ENCODE results near the gene CD200R1.
A peak's percentile ranks its signal among the peaks of the same experiment; 100 is the strongest.

Gene CD200R1

DNA sequence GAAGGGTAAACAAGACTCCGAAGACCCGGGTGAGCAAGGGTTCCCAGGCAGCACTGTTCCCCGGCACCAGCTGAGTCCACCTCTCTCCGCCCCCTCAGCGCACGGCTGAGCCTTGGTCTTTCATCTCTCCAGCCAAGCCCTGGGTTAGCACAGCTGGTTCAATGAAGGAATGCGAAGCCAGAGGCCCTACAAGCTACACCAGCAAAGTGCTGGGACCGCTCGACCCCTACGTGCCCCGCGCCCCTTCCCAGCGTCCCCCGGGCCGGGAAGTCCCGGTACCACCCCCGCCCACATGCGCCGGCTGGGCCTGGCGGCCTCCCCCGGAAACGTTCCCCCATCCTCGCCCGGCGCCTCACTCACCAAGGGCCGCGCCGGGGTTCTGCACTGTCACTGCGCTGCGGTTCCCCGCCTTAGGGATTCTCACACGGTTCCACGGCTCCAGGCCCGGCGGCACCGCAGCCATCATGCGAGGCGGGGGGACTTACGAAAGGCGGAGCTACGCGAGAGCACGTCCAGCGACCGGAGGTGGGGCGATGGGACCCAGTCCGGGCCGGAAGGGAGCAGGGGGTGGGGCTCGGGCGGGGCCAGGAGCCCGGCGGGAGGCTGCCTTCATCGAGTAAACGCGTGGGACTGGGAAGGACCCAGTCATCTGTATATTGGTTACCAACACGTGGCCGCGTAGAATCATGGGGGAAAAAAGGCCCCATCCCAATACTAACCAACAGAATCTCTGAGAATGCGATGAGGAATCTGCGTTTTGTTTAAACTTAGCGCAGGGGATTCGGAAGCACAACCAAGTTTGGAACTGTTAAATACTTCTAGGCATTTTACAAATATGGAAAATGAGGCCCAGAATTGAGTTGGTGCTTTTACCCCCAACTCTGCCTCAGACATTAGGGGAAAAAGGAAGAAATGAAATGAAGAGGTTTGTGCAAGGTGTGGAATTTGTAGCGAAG, 44.6 kb upstream of the CD200R1 start (continued):
- TF ChIP-seq ZBTB11 (tag by site-specific recombination; conservative IDR thresholded peaks at IDR 0.05; ENCODE audit: low read depth) (peak; percentile 92), ZNF514 (tag by site-specific recombination; IDR thresholded peaks at IDR 0.05) (no peak), ZNF830 (tag by site-specific recombination; IDR thresholded peaks at IDR 0.05; ENCODE audit: low read depth) (no peak), BCL11B (tag by site-specific recombination; IDR thresholded peaks at IDR 0.05; ENCODE audit: low read depth) (no peak), ELK4 (IDR thresholded peaks at IDR 0.05; ENCODE audit: borderline replicate concordance, low read depth, low read length) (no peak; the same call in 1 of the 2 replicates), ZNF837 (tag by site-specific recombination; IDR thresholded peaks at IDR 0.05) (no peak), ZNF324 (tag by site-specific recombination; IDR thresholded peaks at IDR 0.05) (0 out of 2 replicates have a peak, but pooled peaks have one; percentile 23), SP7 (tag by site-specific recombination; IDR thresholded peaks at IDR 0.05) (peak; percentile 58), ZNF426 (tag by site-specific recombination; IDR thresholded peaks at IDR 0.05) (no peak), ZBTB7A (tag by site-specific recombination; IDR thresholded peaks at IDR 0.05; ENCODE audit: low read depth) (no peak), ZNF138 (tag by site-specific recombination; IDR thresholded peaks at IDR 0.05; ENCODE audit: borderline replicate concordance) (no peak), ZIC2 (tag by site-specific recombination; IDR thresholded peaks at IDR 0.05) (peak; percentile 57), ZNF585B (tag by site-specific recombination; IDR thresholded peaks at IDR 0.05) (no peak), ZNF157 (tag by site-specific recombination; IDR thresholded peaks at IDR 0.05) (no peak), KLF17 (tag by site-specific recombination; IDR thresholded peaks at IDR 0.05) (no peak), GLI4 (tag by site-specific recombination; IDR thresholded peaks at IDR 0.05) (no peak), ZNF174 (tag by site-specific recombination; IDR thresholded peaks at IDR 0.05) (no peak), ZSCAN30 (tag by site-specific recombination; IDR thresholded peaks at IDR 0.05) (peak; percentile 58), ZNF37A (tag by site-specific recombination; IDR thresholded peaks at IDR 0.05) (no peak), ZSCAN23 (tag by site-specific recombination; IDR thresholded peaks at IDR 0.05) (no peak), ZNF335 (tag by site-specific recombination; conservative IDR thresholded peaks at IDR 0.05) (peak; percentile 91), EGR2 (tag by site-specific recombination; IDR thresholded peaks at IDR 0.05; ENCODE audit: low read depth) (peak; percentile 51; the same call in 1 of the 2 replicates), GFI1B (tag by site-specific recombination; IDR thresholded peaks at IDR 0.05) (no peak)
- TF ChIP-seq, protein P1, sequence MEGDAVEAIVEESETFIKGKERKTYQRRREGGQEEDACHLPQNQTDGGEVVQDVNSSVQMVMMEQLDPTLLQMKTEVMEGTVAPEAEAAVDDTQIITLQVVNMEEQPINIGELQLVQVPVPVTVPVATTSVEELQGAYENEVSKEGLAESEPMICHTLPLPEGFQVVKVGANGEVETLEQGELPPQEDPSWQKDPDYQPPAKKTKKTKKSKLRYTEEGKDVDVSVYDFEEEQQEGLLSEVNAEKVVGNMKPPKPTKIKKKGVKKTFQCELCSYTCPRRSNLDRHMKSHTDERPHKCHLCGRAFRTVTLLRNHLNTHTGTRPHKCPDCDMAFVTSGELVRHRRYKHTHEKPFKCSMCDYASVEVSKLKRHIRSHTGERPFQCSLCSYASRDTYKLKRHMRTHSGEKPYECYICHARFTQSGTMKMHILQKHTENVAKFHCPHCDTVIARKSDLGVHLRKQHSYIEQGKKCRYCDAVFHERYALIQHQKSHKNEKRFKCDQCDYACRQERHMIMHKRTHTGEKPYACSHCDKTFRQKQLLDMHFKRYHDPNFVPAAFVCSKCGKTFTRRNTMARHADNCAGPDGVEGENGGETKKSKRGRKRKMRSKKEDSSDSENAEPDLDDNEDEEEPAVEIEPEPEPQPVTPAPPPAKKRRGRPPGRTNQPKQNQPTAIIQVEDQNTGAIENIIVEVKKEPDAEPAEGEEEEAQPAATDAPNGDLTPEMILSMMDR (tag by site-specific recombination; IDR thresholded peaks at IDR 0.05), result no peak
- TF ChIP-seq, protein P2, sequence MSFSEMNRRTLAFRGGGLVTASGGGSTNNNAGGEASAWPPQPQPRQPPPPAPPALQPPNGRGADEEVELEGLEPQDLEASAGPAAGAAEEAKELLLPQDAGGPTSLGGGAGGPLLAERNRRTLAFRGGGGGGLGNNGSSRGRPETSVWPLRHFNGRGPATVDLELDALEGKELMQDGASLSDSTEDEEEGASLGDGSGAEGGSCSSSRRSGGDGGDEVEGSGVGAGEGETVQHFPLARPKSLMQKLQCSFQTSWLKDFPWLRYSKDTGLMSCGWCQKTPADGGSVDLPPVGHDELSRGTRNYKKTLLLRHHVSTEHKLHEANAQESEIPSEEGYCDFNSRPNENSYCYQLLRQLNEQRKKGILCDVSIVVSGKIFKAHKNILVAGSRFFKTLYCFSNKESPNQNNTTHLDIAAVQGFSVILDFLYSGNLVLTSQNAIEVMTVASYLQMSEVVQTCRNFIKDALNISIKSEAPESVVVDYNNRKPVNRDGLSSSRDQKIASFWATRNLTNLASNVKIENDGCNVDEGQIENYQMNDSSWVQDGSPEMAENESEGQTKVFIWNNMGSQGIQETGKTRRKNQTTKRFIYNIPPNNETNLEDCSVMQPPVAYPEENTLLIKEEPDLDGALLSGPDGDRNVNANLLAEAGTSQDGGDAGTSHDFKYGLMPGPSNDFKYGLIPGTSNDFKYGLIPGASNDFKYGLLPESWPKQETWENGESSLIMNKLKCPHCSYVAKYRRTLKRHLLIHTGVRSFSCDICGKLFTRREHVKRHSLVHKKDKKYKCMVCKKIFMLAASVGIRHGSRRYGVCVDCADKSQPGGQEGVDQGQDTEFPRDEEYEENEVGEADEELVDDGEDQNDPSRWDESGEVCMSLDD (tag by site-specific recombination; IDR thresholded peaks at IDR 0.05), result peak; percentile 65; the same call in 1 of the 2 replicates
